Right kidney (tissue), 1 donor: ENCODE data around the gene LRRFIP2.
"Not testable (repeated sequence)": the region's sequence is repeated elsewhere in the genome, so short reads cannot be mapped to it uniquely, and the experiment has no call there.

Experiments used
- DNase-seq: peaks from one replicate; pipeline ENCODE4 v3.0.0-alpha.2; 2016

LRRFIP2 gene

DNA sequence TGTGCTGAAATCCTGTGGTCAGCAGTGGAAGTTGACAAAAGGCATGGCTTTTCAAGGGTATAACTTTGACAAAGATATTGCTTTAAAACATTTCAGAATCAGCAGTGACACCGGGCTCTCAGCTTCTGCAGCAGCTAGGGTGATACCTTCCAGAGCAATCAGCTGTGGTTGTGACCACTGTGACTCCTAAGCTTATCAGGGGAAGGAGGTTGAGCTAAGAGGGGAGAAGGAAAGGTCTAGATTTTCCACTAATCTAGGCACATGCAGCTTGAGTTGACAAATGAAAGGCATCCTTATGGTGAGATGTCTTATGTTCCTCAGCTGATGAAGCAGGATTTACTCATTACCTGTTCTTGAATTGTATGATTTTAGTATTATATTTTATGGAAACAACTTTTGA, 16.3 kb upstream of the LRRFIP2 start:
- no peak for DNase-seq

DNA sequence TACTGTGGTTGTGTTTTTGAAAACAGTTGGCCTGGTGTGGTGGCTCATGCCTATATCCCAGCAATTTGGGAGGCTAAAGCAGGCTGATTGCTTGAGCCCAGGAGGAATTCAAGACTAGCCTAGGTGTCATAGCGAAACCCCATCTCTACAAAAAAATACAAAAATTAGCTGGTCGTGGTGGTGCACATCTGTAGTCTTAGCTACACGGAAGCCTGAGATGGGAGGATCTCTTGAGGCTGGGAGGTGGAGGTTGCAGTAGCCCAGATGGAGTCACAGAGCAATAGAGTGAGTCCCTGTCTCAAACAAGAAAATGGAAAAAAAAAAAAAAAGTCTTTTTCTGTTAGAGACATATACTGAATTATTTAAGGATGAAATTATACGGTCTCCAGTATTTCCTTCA, 14.7 kb upstream of the LRRFIP2 start:
- no peak for DNase-seq

DNA sequence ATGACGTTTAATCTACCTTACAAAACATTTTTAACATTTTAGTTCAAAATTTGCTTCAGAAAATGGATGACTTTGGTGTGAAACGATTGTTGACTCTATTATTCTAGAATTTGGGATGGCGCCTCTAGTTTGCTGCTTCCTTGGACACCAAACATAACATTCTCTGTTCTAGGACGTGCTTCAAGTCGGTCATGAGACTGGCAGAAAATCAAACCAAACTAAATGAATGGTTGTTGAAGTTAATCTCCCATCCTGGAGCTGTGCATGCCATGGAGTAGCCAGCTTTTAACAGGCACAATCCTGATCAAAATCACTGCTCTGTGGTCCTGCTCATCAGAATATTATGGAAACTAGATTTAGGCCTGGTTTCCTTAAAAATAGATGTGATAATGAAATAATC, 9.6 kb upstream of the LRRFIP2 start:
- no peak for DNase-seq

- DNase-seq = no peak
These were observed 9.0 kb upstream of the LRRFIP2 start for GRCh38 chr3:37183375-37183831.

- no peak for DNase-seq
These were observed 8.4 kb upstream of the LRRFIP2 start for GRCh38 chr3:37182816-37183215.

DNA sequence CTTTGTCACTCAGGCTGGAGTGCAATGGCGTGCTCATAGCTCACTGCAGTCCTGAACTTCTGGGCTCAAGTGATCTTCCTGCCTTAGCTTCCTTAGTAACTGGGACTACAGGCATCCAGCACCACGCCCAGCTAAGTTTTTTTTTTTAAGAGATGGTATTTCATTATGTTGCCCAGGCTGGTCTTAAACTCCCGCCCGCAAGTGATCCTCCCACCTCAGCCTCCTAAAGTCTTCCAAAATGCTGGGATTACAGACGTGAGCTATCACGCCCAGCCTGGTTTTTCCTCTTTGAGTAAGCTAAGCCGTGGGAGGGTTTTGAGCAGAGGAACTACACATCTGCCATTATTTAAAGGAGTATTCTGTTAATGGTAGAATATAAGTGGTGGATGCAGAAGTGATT, 7.4 kb upstream of the LRRFIP2 start:
- no peak for DNase-seq

DNA sequence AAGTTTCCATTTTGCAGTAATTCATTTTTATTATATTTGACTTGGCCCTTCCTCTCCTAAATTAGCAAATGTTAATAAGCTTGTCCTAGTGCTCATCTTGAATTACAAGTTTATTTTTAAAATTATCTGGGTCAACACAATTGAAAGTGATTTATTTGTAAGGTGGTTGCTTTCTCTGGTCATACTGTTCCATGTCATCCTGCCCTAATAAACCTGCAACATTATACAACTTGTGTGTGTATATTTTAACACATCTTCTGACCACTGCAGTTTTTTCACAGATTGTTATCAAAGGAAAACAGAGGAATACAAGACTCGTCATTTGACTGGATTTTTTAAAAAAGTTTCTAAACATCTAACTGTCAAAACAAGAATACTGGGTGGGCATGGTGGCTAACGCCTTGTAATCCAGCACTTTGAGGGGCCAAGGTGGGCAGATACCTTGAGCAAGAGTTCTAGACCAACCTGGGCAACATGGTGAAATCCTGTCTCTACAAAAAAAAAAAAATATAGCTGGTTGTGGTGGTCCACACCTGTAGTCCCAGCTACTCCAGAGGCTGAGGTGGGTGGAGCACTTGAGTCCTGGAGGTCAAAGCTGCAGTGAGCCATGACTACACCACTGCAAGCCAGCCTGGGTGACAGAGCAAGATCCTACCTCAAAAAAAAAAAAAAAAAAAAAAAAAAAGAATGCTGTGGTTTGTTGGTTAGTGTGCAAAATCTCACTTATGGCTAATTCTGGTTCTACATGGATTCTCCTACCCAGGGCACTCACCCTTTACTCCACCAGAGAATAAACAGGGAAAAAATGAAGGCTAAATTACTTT, 5.0 kb upstream of the LRRFIP2 start:
- no peak for DNase-seq

- no peak for DNase-seq
These were observed 576 bp downstream of the LRRFIP2 start for GRCh38 chr3:37173806-37174205.

DNA sequence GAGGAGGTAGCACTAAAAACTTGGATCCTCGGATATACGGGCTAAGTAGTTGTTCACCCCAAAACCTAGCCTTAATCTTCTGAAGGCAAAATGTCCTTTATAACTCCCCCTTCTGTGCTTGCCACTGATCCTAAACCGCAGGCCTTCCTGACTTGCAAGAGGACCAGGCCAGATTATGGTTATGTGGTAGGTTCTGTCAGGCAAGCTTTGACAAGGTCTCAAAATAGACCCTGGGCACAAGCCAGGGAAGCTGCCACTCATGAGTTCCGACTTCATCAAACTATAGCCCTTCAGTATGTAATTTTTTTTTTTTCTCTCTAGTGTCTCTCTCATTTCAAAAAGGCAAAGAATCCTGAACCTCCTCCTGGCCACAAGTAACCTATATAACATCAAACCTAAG, 3.2 kb downstream of the LRRFIP2 start:
- DNase-seq = no peak

DNA sequence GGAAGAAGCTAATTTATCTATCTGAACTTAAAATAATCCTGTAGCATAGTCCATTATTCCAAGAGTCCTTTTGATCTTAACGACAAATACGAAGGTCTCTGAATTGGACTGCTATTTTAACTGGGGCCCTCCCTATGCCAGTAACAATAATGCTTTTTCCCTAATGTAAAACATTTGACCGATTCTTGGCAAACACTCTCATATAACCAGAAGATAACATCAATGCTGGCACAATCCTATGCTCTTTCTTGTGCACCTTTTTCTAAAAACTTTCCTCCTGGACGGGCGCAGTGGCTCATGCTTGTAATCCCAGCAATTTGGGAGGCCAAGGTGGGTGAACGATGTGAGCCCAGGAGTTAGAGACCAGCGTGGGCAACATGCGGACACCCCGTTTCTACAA, 3.9 kb downstream of the LRRFIP2 start:
- DNase-seq = no peak

GRCh38 chr3:37170060-37170459, 4.3 kb downstream of the LRRFIP2 start:
- DNase-seq = no peak

DNA sequence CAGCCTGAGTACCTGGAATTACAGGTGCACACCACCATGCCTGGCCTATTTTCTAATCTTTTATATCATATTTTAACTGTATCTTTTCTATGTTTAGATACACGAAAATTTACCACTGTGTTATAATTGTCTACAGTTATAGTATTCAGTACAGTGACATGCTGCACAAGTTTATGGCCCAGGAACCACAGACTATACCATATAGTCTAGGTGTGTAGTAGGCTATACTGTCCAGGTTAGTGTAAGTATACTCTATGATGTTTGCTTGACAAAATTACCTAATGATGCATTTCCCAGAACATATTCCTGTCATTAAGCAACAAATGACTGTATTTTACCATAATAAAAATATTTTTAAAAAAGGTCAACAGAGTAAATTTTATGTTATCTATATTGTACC, 5.5 kb downstream of the LRRFIP2 start:
- DNase-seq = no peak

GRCh38 chr3:37163262-37164015, 10.9 kb downstream of the LRRFIP2 start:
- DNase-seq = no peak

DNA sequence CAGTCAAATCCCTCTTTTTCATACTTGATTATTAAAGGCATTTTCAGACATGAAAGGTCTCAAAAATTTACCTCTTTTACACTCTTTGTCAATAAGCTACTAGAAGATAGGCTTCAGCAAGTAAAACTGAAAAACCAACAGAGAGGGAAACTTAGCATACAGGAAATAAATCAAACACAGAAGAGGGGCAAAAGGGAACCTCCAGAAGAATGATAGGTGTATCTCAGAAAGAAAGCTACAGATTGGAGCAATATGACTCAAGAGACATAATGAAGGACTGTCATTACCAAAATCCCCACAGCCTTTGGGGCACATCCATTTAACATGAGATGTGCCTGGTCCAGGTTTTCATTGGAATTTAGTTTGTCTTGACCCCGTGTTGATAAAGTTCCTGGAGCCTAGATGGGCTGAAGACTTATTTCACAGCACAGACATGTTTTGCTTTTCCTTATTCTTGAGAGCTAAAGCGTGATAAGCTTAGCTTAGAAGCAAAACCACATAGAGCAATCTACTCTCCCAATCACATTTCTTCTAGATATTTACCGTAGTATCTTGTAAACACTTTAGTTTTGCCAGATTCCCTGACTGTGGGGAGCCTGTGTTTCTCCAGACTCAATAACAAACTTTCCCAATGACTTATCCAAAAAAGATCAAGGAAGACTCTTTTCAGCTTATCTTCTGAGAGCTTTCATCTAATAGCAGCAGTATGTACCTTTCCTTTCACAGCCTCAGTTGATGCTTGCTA, 11.7 kb downstream of the LRRFIP2 start:
- no peak for DNase-seq

DNA sequence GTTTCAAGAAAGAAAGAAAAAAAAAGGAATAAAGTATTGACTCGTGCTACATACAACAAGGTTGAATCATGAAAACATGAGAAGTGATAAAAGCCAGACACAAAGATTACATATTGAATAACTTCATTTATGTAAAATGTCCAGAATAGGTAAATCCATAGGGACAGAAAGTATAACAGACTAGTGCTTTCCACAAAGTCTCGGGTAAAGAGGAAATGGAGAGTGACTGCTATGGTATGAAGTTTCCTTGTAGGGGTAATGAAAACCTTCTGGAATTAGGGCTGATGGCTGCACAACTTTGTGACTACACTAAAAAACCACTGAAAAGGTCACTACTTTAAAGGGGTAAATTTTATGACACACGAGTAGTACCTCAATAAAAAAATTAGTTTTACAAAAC, 13.0 kb downstream of the LRRFIP2 start:
- no peak for DNase-seq

DNA sequence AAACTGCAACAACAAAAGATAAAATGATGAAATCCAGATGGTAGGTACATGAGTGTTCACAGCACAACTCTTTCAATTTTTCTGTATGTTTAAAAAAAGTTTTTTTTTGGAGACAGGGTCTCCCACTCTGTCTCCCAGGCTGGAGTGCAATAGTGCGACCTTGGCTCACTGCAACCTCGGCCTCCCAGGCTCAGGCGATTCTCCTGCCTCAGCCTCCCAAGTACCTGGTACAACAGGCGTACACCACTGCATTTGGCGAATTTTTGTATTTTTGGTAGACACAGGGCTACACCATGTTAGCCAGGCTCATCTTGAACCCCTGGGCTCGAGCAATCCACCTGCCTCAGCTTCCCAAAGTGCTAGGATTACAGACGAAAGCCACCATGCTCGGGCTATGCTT, 18.6 kb downstream of the LRRFIP2 start:
- DNase-seq = no peak

- no peak for DNase-seq
These were observed 19.6 kb downstream of the LRRFIP2 start for GRCh38 chr3:37154668-37155314.

- no peak for DNase-seq
These were observed 23.8 kb downstream of the LRRFIP2 start for GRCh38 chr3:37150621-37151020.

DNA sequence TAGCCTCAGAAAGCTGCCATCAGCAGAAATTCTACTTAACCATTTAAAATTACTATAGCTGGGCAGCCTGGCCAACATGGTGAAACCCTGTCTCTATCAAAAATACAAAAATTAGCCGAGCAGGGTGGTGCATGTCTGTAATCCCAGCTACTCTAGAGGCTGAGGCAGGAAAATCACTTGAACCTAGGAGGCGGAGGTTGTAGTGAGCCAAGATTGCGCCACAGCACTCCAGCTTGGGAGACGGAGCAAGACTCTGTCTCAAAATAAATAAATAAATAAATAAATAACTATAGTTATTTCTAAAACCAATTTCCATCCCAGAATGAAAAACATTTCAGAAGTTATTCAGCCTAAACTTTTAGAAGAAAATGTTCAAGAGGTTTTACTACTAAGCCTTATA, 25.1 kb downstream of the LRRFIP2 start:
- DNase-seq = no peak

DNA sequence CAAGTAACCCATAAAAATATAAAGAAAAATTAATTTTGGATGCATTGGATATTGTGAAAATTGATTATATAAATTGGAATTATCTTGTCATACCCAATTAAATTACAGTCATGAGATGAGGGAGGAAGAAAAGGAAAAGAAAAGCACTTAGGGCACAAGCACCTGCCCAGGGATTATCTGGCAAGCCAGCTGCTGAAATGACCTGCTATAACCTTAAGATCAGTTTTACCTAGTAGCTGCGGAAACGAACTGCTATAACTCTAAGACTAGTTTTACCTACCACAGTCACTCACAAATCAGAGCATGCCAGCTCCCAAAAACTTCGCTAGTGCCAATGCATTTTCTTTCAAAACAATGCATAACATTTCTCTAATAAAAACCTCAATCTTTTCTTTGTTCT, 26.2 kb downstream of the LRRFIP2 start:
- no peak for DNase-seq

DNA sequence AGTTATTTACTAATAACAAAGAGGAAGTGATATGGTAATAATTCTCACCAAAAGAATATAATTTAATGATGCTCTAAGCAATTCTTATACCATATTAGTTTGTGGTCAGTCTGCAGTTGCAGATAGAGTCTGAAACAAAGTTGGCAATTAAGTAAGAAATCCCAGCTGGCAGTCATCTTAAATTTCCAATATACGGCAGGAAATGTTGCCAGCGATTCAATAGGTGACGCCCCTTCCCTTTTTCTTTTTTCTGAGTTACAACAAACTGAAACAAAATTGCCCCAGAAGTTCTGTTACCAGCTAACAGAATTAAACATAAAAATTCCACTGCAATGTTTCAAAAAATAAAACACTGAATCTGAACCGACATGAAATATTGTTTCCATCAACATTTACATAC, 26.7 kb downstream of the LRRFIP2 start:
- no peak for DNase-seq

DNA sequence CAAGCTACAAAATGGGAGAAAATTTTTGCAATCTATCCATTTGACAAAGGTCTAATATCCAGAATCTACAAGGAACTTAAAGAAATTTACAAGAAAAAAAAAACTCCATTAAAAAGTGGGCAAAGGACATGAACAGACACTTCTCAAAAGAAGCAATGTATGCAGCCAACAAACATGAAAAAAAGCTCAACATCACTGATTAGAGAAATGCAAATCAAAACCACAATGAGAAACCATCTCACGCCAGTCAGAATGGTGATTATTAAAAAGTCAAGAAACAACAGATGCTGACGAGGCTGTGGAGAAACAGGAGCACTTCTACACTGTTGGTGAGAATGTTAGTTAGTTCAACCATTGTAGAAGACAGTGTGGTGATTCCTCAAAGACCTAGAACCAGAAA, 27.5 kb downstream of the LRRFIP2 start:
- not testable (repeated sequence) for DNase-seq

- no peak for DNase-seq
These were observed 28.8 kb downstream of the LRRFIP2 start for GRCh38 chr3:37145611-37146010.
